Colonic mucosa (tissue), 4 donors: ENCODE results near the gene P2RX4. TPM values are rescaled to one million over a fixed set of nuclear protein-coding genes. Genes with fewer than 3 reads are reported as not detected.
A peak's percentile ranks its signal among the peaks of the same experiment; 100 is the strongest.
"Not testable (repeated sequence)": the region's sequence is repeated elsewhere in the genome, so short reads cannot be mapped to it uniquely, and the experiment has no call there.

Experiments used
- DNase-seq: peaks from one replicate; pipeline ENCODE4 v3.0.0-alpha.2; 2020
- H3K27ac ChIP-seq: fragments of 200-600 bp; one replicate; pipeline ENCODE4 v1.8.0; 2021
- H3K27me3 ChIP-seq: fragments of 200-600 bp; one replicate; pipeline ENCODE4 v1.8.0; 2021
- H3K36me3 ChIP-seq: fragments of 200-600 bp; one replicate; pipeline ENCODE4 v1.8.0; 2021
- H3K4me1 ChIP-seq: fragments of 200-600 bp; one replicate; pipeline ENCODE4 v1.8.0; 2021; ENCODE audit warnings: mild to moderate bottlenecking
- H3K4me3 ChIP-seq: fragments of 200-600 bp; one replicate; pipeline ENCODE4 v1.8.0; 2021
- H3K9ac ChIP-seq, 2 donors: one replicate each; pipeline ENCODE4 v1.7.0; 2013; ENCODE audit warnings: control low read depth in 2 of 2, low read depth in 2 of 2, low read length in 2 of 2
- H3K9me3 ChIP-seq: fragments of 200-600 bp; one replicate; pipeline ENCODE4 v1.8.0; 2021
- CTCF ChIP-seq: fragments of 200-600 bp; IDR thresholded peaks from one replicate; pipeline ENCODE4 v1.8.0; 2022; ENCODE audit warnings: antibody characterized with exemption, mild to moderate bottlenecking
- intact Hi-C: fragments of 100-400 bp; cut with DNase I; formaldehyde crosslinking; loops from one replicate; pipeline ENCODE4 v1.14.1; 2022
- total RNA-seq, 2 donors: library from RNA; stranded (reverse); fragmentation: NEBNext Ultra II Directional in 1 of 2; extraction: Animal tissue kit (Norgen Biotek cat#: 25700) in 1 of 2; gene quantifications; one replicate each; pipeline ENCODE4 v1.2.1, GENCODE V29; 2021
- donor health status: healthy.
- donor health status: DM: no; HTN: no; CAD: no.
- donor health status: DM: no; HTN: no; CAD: no.

P2RX4 gene
- total RNA-seq, 2 donors from 2014 or later: 82.2 to 123 TPM

- H3K36me3 ChIP-seq: no peaks in the 10 kb centered on the region
- H3K27me3 ChIP-seq: no peaks in the 10 kb centered on the region
- H3K4me1 ChIP-seq: no peaks in the 10 kb centered on the region
- TF ChIP-seq CTCF: no peak
- H3K9ac ChIP-seq: no peak overlapping the region
- intact Hi-C loops: no loop called here
- H3K9me3 ChIP-seq: no peaks in the 10 kb centered on the region
- DNase-seq: no peak
- H3K27ac ChIP-seq: no peak overlapping the region
- H3K4me3 ChIP-seq: no peak overlapping the region
Observed at GRCh38 chr12:121279071-121279375, 69.1 kb downstream of the P2RX4 start.

- no peak overlapping the region for H3K27ac ChIP-seq
- TF ChIP-seq CTCF: no peak
- H3K4me1 ChIP-seq: no peaks in the 10 kb centered on the region
- H3K4me3 ChIP-seq: no peak overlapping the region
- H3K27me3 ChIP-seq: no peaks in the 10 kb centered on the region
- no peak overlapping the region for H3K9ac ChIP-seq
- H3K9me3 ChIP-seq: no peaks in the 10 kb centered on the region
- peak; percentile 35 for DNase-seq
- H3K36me3 ChIP-seq: no peaks in the 10 kb centered on the region
- intact Hi-C loops: no loop called here
Observed at GRCh38 chr12:121279507-121279915, 69.6 kb downstream of the P2RX4 start.

- H3K27ac ChIP-seq, intact Hi-C loops, H3K27me3 ChIP-seq, H3K9me3 ChIP-seq, H3K36me3 ChIP-seq, H3K9ac ChIP-seq, H3K4me3 ChIP-seq, DNase-seq, H3K4me1 ChIP-seq: not testable (repeated sequence)
Observed at GRCh38 chr12:121280531-121280930, 70.6 kb downstream of the P2RX4 start.

GRCh38 chr12:121281116-121281515, 71.2 kb downstream of the P2RX4 start:
- H3K36me3 ChIP-seq, H3K9ac ChIP-seq, H3K27me3 ChIP-seq, H3K4me3 ChIP-seq, H3K4me1 ChIP-seq, H3K27ac ChIP-seq, H3K9me3 ChIP-seq, DNase-seq, intact Hi-C loops: not testable (repeated sequence)

GRCh38 chr12:121282072-121282742, 72.3 kb downstream of the P2RX4 start:
- Histone ChIP-seq H3K4me3 (no peak overlapping the region), H3K36me3 (no peaks in the 10 kb centered on the region), H3K9me3 (no peaks in the 10 kb centered on the region), H3K27ac (no peak overlapping the region), H3K4me1 (no peaks in the 10 kb centered on the region), H3K9ac (no peak overlapping the region), H3K27me3 (no peaks in the 10 kb centered on the region)
- intact Hi-C loops: no loop called here
- TF ChIP-seq CTCF: no peak
- no peak for DNase-seq

- H3K9me3 ChIP-seq, H3K4me1 ChIP-seq, DNase-seq, H3K36me3 ChIP-seq, H3K9ac ChIP-seq, H3K27ac ChIP-seq, intact Hi-C loops, H3K27me3 ChIP-seq, H3K4me3 ChIP-seq: not testable (repeated sequence)
Observed at GRCh38 chr12:121282910-121283309, 73.0 kb downstream of the P2RX4 start.

GRCh38 chr12:121283388-121283787, 73.5 kb downstream of the P2RX4 start:
- no peak for DNase-seq
- Histone ChIP-seq H3K27me3 (no peaks in the 10 kb centered on the region), H3K27ac (no peak overlapping the region), H3K4me3 (no peak overlapping the region), H3K9ac (no peak overlapping the region), H3K4me1 (no peaks in the 10 kb centered on the region), H3K9me3 (no peaks in the 10 kb centered on the region), H3K36me3 (no peaks in the 10 kb centered on the region)
- intact Hi-C loops: no loop called here
- no peak for TF ChIP-seq CTCF

Other genes with a start within 250 kb of the P2RX4 start
- gene HNF1A, start 231.6 kb upstream of the P2RX4 start, total RNA-seq: 10 to 100 TPM; 18.0 to 24.7 TPM
- 10 to 100 TPM; 10.6 to 18.3 TPM for gene C12orf43, start 193.6 kb upstream of the P2RX4 start, total RNA-seq
- gene OASL, start 170.9 kb upstream of the P2RX4 start, total RNA-seq: 1 to 10 TPM; 5.2 to 7.0 TPM
- 1 to 10 TPM in 1 of 2 donors, under 1 TPM in 1; 0.62 to 1.7 TPM for gene P2RX7, start 77.3 kb upstream of the P2RX4 start, total RNA-seq
- gene CAMKK2, start 86.6 kb downstream of the P2RX4 start, total RNA-seq: 10 to 100 TPM; 34.3 to 44.0 TPM
- 10 to 100 TPM; 70.6 to 86.2 TPM for gene ANAPC5, start 142.3 kb downstream of the P2RX4 start, total RNA-seq
- 10 to 100 TPM; 39.7 to 53.3 TPM for gene RNF34, start 190.0 kb downstream of the P2RX4 start, total RNA-seq